Effector memory CD4-positive, alpha-beta T cell (primary cell): Measurements from ENCODE around the gene PADI1.

Source experiments
- DNase-seq, 3 donors: peaks; one replicate each; pipeline ENCODE4 v3.0.0-alpha.2; 2020
- H3K27ac ChIP-seq: 2 replicates; pipeline ENCODE4 v1.7.0; 2013; ENCODE audit warnings: mild to moderate bottlenecking, low read length, moderate library complexity; ENCODE audit not compliant: insufficient read depth, poor library complexity, severe bottlenecking
- H3K27me3 ChIP-seq: replicated peaks from 2 replicates; pipeline ENCODE4 v1.7.0; 2013; ENCODE audit warnings: mild to moderate bottlenecking, low read length; ENCODE audit not compliant: insufficient read depth, control insufficient read depth, poor library complexity, severe bottlenecking
- H3K36me3 ChIP-seq: 2 replicates; pipeline ENCODE4 v1.7.0; 2013; ENCODE audit warnings: mild to moderate bottlenecking, low read length, moderate library complexity; ENCODE audit not compliant: control insufficient read depth, insufficient read depth
- H3K4me1 ChIP-seq: 2 replicates; pipeline ENCODE4 v1.7.0; 2013; ENCODE audit warnings: low read length, mild to moderate bottlenecking; ENCODE audit not compliant: control insufficient read depth, insufficient read depth, poor library complexity, severe bottlenecking
- H3K4me3 ChIP-seq: 2 replicates; pipeline ENCODE4 v1.7.0; 2013; ENCODE audit warnings: low read length, low read depth, mild to moderate bottlenecking; ENCODE audit not compliant: insufficient read depth, poor library complexity, severe bottlenecking
- H3K9me3 ChIP-seq: 2 replicates; pipeline ENCODE4 v1.7.0; 2013; ENCODE audit warnings: mild to moderate bottlenecking, low read length, moderate library complexity; ENCODE audit not compliant: control insufficient read depth

The PADI1 gene

DNA sequence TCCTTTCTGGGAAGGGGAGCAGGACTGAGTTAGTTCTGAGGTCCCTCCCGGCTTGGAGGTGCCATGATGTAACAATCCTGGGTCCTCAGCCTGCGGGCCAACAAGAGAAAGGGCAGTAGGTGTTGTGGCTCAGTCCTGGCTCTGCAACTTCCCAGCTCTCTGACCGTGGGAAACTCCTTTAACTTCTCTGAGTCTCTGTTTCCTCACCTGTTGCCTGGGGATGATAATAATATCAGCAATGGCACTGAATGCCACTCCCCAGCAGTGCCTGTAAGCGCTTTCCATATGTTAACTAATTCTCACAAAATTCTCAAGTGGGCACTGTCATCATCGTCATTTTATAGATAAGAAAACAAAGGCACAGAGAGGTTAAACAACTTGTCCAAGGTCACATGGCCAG lies 46.3 kb downstream of the PADI1 start:
- H3K27me3 ChIP-seq: no peaks in the 10 kb centered on the region
- no peak for DNase-seq
- no peaks in the 10 kb centered on the region for H3K4me1 ChIP-seq
- no peaks in the 10 kb centered on the region for H3K36me3 ChIP-seq
- no peaks in the 10 kb centered on the region for H3K9me3 ChIP-seq
- no peak overlapping the region for H3K27ac ChIP-seq
- no peak overlapping the region for H3K4me3 ChIP-seq

DNA sequence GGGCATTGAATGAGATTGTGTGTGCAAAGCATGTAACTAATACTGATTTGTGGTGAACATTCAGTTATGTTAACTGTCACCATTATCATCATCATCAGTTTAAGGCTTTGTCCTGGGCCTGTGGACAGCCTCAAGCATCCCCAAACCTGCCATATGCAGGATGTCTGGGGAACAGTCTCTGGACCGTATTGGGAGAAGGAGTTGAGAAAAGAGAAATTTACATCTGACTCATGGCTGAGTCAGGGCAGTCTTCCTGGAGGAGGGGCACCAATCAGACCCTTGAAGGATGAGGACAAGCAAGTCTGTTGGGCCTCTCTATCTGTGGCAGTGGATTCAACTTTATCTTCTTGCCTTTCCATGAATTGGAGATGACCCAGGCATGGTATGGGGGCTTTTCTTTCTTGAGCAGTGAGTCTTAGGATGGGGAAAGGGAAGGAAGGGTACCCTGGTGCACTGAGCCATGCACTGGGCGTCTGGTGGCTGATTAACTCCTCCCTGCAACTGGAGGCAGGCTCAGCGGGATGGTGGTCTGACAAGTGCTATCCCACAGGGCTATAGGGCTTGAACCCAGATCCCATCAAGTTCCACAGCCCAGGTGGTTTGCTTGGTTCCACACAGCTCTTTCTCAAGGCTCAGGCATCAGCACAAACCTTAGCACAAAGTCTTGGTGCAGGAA lies 46.9 kb downstream of the PADI1 start:
- no peaks in the 10 kb centered on the region for H3K27me3 ChIP-seq
- no peaks in the 10 kb centered on the region for H3K4me1 ChIP-seq
- DNase-seq: no peak
- no peak overlapping the region for H3K27ac ChIP-seq
- no peaks in the 10 kb centered on the region for H3K36me3 ChIP-seq
- H3K4me3 ChIP-seq: no peak overlapping the region
- no peaks in the 10 kb centered on the region for H3K9me3 ChIP-seq

DNA sequence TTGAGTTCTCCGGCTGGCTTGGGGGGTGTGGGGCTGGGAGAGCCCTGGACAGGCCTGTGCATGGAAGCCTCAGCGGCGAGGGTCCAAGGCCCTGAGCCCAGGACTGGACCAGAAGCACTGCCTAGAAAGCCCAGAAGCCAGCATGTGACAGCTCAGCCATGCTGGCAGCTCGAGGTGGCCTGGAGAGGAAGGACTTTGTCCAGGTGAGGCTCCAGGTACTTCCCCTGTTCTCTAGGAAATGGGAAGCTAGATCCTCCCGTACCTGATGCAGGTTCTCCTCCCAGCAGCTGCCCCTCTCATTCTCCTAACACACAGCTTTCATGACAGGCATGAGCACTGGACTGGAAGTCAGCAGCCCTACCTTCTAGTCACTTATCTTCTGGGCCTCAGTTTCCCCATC lies 50.4 kb downstream of the PADI1 start:
- DNase-seq: no peak
- Histone ChIP-seq H3K4me3 (no peak overlapping the region), H3K4me1 (no peaks in the 10 kb centered on the region), H3K27me3 (no peaks in the 10 kb centered on the region), H3K36me3 (no peaks in the 10 kb centered on the region), H3K9me3 (no peaks in the 10 kb centered on the region), H3K27ac (no peak overlapping the region)

DNA sequence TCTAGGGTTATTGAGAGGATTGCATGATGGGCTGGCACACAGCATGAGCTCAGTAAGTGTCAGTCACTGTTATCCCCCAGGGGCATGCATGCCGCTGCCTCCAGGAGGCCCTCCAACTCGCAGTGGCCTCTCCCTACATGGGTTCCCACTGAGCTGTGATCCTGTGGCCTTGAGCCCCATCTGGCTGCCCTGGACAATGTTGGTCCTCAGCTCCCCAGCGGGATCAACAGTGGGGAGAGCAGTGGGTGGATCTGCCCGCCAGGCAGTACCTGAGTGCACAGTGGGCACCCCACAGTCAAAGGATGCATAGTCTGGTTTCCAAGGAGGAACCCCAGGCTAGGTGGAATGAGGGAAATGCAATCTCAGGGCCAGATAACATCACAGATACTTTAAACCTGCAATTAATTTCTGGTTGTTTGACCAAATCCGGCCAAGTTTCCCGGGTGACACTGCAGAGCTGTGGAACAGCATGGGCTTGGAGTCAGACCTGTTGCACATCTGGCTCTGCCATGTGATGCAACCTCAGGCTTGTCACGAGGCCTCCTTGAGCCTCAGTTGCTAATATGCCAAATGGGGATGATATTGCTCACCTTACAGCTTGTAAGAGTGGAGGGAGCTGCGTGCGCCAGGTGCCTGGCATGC lies 53.3 kb downstream of the PADI1 start:
- H3K27ac ChIP-seq: no peak overlapping the region
- H3K9me3 ChIP-seq: no peaks in the 10 kb centered on the region
- no peak overlapping the region for H3K4me3 ChIP-seq
- no peak for DNase-seq
- no peaks in the 10 kb centered on the region for H3K27me3 ChIP-seq
- H3K4me1 ChIP-seq: no peaks in the 10 kb centered on the region
- no peaks in the 10 kb centered on the region for H3K36me3 ChIP-seq

DNA sequence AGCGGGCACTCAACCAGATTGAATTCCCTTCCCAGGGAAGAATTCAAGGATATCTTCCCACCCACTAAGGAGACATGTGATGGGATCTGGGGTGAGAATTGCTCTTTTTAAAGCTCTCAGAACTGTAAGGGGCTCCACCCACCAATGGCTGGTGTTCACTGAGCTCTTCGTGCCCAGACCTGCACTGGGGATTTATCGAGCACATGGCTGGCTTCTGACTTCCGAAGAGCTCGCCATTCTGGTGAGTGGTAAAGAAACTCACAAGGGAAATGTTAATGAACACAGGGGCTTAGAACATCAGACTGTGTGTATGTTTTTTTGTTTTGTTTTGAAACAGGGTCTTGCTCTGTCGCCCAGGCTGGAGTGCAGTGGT lies 53.8 kb downstream of the PADI1 start:
- no peak overlapping the region for H3K27ac ChIP-seq
- no peaks in the 10 kb centered on the region for H3K4me1 ChIP-seq
- no peak overlapping the region for H3K4me3 ChIP-seq
- no peaks in the 10 kb centered on the region for H3K27me3 ChIP-seq
- no peaks in the 10 kb centered on the region for H3K36me3 ChIP-seq
- H3K9me3 ChIP-seq: no peaks in the 10 kb centered on the region
- no peak for DNase-seq

DNA sequence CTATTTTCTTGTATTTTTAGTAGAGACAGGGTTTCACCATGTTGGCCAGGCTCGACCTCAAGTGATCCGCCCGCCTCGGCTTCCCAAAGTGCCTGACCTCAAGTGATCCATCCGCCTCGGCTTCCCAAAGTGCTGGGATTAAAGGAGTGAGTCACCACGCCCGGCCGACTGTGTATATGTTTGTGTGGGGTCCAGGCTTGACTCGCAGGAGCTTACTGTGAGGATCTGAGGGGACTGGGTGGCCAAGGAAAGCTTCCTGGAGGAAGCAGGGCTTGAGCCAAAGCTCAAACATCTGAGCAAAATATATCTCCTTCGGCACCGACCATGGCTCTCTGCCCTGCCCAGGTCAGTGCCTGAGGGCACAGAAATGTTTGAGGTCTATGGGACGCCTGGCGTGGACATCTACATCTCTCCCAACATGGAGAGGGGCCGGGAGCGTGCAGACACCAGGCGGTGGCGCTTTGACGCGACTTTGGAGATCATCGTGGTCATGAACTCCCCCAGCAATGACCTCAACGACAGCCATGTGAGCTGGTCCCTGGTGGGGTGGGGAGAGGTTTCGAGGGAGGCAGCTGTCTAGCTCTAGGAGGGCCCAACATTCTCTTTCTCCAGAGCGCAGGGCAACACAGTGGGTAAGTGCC lies 54.4 kb downstream of the PADI1 start:
- H3K36me3 ChIP-seq: no peaks in the 10 kb centered on the region
- no peak overlapping the region for H3K4me3 ChIP-seq
- DNase-seq: no peak
- H3K4me1 ChIP-seq: no peaks in the 10 kb centered on the region
- H3K9me3 ChIP-seq: no peaks in the 10 kb centered on the region
- H3K27ac ChIP-seq: no peak overlapping the region
- H3K27me3 ChIP-seq: no peaks in the 10 kb centered on the region

DNA sequence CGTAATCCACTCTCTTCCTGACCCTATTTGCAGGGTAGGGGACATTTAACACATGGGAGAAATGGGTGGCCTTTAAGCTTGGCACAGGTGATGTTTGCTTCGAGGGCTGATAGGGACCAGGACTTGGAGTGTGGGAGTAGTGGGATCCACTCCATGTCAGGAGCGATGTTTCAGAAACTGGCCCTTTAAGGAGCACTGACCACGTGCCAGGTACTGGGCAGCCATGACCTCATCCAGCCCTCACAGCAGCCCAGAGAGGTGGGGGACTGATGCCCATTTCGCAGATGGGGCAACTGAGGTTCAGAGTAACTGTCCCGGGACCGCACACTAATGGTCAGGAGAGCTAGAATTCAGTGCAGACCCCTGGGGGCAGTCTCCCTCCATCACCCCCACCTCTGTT lies 55.3 kb downstream of the PADI1 start:
- H3K27ac ChIP-seq: no peak overlapping the region
- H3K9me3 ChIP-seq: no peaks in the 10 kb centered on the region
- no peaks in the 10 kb centered on the region for H3K4me1 ChIP-seq
- H3K4me3 ChIP-seq: no peak overlapping the region
- DNase-seq: no peak
- H3K27me3 ChIP-seq: no peaks in the 10 kb centered on the region
- H3K36me3 ChIP-seq: no peaks in the 10 kb centered on the region

DNA sequence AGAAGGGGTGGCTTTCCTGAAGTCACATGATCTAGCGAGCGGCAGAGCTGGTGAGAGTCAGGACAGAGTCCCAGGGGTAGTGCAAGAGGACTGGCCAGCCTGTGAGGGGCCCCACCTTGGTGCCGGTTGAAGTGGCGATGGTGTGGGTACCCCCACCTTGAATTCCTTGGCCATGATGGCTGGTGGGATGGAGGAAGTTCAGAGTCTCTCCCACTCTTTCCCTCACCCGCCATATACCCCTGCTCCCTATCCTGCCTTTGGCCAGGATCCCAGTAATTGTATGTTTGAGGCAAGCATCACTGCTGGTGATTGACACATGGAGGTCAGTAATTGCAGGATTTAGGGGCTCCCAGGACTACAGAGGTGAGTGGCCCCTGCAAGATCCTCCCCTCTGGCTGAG lies 55.8 kb downstream of the PADI1 start:
- no peak for DNase-seq
- H3K4me1 ChIP-seq: no peaks in the 10 kb centered on the region
- H3K4me3 ChIP-seq: no peak overlapping the region
- H3K27me3 ChIP-seq: no peaks in the 10 kb centered on the region
- no peak overlapping the region for H3K27ac ChIP-seq
- no peaks in the 10 kb centered on the region for H3K9me3 ChIP-seq
- H3K36me3 ChIP-seq: no peaks in the 10 kb centered on the region

DNA sequence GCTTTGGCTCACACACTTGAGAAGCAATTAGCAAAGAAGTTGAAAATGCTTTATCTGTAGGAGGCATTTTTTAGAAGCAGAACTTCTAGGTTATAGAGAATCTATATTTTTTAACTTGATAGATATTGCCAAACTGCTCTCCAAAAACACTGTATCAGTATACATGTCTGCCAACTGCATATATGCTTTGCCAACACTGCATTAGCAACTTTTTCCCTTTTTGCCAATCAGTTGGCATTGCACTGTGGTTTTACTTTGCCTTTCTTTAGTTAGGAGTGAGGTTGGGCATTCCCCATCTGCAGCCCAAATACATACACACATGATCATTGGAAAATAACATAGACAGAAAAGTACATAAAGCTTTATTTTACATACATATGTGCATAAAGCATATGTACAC lies 59.0 kb downstream of the PADI1 start:
- no peaks in the 10 kb centered on the region for H3K4me1 ChIP-seq
- no peak overlapping the region for H3K4me3 ChIP-seq
- H3K36me3 ChIP-seq: no peaks in the 10 kb centered on the region

DNA sequence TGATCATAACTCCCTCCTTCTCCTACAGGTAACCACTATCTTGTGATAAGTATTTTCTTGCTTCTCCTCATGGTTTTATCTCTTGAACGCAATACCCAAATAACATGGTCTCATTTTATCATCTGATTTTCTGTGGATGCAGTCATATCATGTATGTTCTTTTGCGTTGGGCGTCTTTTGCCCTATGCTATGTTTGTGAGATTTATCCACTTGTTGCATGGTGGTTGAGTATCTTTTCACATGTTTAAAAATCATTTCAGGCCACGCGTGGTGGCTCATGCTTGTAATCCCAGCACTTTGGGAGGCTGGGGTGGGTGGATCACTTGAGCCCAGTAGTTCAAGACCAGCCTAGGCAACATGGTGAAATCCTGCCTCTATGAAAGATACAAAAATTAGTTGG lies 59.5 kb downstream of the PADI1 start:
- Histone ChIP-seq H3K36me3 (no peaks in the 10 kb centered on the region), H3K4me1 (no peaks in the 10 kb centered on the region), H3K27me3 (no peaks in the 10 kb centered on the region), H3K9me3 (no peaks in the 10 kb centered on the region), H3K4me3 (no peak overlapping the region), H3K27ac (no peak overlapping the region)
- DNase-seq: no peak

More for the DNA sequence above, 59.0 kb downstream of the PADI1 start:
- Histone ChIP-seq H3K27me3 (no peaks in the 10 kb centered on the region), H3K9me3 (no peaks in the 10 kb centered on the region), H3K27ac (no peak overlapping the region)
- no peak for DNase-seq
